NCI-H1105 (cell line): ENCODE data around the gene ACAD11.

Experiments
- DNase-seq: peaks from one replicate; lab custom pipeline; 2025; lab: John Stamatoyannopoulos, UW

Gene ACAD11

GRCh38 chr3:132550579-132551305, 108.9 kb downstream of the ACAD11 start:
- DNase-seq = no peak

DNA sequence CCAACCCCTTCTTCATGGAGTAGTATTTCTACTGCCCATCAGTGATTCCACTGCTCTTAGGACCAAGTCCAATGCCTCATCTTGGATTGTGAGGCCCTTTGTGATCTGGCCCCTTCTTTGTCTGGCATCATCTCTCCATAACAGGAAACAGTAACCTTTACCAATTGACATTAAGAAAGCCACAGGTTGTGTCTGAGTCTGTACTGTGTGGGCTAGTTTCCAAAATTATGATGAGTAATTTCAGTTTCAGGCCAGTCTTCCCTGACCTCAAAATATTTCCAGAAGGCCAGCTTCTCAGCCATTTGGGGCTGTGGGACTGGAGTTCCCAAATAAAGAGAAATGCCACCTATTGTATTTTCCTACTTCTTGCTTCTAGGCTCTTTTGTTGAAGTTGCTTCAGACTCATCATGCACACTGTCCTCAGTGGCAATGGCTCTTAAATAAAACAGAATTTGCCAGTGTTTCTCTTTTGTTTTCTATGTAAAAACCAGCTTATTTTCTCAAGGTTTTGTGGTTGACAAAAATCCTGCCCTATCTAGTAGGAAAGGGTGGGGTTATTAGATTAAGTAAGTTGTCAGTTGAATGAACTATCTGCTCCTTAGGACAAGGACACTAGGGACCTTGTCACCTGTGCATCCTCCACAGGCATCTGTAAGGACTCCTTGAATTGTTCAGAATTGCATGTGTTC, 109.6 kb downstream of the ACAD11 start:
- no peak for DNase-seq

- no peak for DNase-seq
Measured at GRCh38 chr3:132549169-132549568, 110.4 kb downstream of the ACAD11 start.

DNA sequence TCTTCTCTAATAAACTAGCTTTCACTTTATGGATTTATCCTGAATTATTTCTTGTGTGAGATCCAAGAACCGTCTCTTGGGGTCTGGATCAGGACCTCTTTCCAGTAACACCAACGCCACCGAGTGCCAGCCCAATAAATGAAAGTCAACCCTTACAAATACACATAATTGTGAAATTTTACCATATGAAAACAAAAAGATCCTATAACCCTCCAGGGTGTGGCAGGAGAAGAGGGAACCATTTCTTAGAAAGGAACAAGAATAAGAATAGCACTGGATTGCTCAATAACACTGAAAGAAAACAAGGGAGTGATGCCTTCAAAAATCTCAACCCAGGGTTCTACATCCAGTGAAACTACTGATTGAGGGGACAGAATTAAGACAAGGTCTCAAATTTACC, 114.1 kb downstream of the ACAD11 start:
- no peak for DNase-seq

DNA sequence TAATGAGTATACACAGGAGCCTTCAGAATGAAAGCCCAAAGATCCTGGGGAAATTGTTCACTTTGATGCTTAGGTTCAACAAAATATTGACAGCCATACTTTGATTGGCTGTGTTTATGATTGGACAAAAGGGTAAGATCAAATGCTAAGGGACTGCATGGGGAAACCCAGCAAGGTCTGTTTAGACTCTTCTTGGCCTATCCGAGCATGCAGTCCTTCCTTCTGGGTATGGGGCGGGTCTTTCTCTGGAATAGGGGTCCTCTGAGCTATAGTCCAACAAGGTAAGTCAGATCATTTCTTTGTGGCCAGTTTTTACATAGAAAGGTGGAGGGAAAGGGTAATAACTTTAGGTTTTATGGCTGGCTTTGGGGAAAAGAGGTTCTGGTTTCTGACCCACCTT, 115.5 kb downstream of the ACAD11 start:
- DNase-seq = no peak

DNA sequence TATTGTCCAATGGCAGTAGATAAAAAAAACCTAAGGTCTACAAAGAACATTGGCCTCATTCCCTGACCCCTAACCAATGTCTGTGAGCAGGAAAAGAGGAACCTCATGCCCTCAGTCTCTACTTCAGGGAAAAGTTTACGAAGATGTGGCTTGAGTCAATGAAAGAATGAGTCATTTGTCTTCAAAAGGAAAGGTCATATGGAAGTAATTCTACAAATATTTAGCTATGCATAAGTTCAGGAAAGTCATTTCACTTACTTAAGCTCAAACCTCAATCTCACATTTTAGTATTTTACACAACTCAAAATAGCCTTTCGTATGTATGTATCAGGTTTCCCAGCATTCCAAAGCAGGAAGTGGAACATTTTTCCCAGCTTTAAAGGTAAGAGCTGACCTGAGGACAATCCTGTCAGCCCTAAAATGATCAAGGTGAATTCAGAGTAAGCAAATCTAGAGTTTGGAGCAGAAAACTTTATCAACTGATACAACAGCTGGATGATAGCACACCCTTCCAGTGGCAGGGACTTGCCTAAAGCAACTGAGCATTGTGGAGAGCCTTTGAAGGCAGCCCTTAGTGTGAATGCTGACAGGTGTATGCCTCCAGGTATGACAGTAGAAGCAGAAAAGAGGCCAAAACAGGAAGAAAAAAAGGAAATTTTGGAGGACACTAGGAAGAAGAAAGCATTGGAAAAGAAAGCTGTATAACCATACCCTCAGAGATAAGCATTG, 116.4 kb downstream of the ACAD11 start:
- DNase-seq = no peak

DNA sequence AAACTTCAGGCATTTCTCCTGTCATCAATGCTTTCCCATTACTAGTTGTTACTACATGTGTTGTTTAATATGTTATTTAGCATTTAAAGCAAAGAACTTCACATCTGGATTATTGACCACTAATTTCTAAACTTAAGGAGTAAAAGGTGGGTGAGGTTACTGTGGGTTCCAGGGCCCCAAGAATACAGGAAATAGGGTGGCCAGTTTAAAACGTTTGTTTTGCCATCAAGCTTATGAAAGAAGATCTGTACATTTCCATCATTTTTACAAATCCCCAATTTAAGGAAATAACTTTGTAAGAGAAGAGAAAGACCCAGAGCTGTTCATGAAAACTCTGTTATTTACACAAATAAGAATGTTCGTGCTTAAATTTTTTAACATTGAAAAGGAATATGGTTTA, 117.0 kb downstream of the ACAD11 start:
- DNase-seq = no peak

- no peak for DNase-seq
Measured at GRCh38 chr3:132539681-132540080, 119.9 kb downstream of the ACAD11 start.

GRCh38 chr3:132538072-132538471, 121.5 kb downstream of the ACAD11 start:
- DNase-seq = no peak

- DNase-seq = no peak
Measured at GRCh38 chr3:132537297-132537696, 122.3 kb downstream of the ACAD11 start.

- DNase-seq = no peak
Measured at GRCh38 chr3:132536442-132537153, 123.0 kb downstream of the ACAD11 start.

DNA sequence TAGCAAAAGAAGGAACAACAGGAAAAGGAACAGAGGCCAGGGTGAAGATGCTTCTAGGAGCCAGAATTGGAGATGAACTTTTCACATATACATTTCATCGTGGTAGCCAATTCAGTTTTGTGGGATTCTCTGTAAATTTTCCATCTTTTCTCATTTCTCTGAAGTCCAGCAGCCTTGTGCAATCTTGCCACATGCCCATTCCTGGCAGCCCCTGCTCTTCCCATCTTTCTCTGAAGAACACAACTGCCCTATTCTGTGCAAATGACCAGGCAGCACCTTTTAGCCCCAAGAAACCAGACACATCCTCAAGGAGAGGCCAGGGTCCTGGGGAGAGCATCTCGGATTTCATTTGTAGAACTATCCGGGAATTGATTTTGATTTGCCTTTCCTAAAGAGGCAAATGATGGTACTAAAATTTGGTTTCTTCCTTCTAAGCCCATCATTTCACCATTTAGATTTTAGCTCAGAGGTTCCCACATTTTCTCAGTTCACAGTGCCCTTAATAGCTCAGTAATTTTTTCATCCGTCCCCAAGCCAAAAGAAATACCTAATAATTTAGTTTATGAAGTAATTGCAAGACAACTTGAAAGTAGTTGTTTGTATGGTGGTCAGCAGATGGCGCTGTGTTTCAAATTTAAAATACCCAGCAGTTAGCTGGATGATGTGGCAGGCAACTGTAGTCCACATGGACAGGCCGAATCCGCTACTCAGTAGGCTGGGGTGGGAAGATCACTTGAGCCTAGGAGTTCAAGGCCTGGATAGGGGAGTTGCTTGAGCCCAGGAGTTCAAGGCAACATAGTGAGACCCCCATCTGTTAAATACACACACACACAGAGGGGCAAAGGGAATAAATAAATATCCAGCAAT, 123.8 kb downstream of the ACAD11 start:
- peak; percentile 60 for DNase-seq

GRCh38 chr3:132530624-132531023, 129.0 kb downstream of the ACAD11 start:
- no peak for DNase-seq

GRCh38 chr3:132522353-132522752, 137.3 kb downstream of the ACAD11 start:
- no peak for DNase-seq

DNA sequence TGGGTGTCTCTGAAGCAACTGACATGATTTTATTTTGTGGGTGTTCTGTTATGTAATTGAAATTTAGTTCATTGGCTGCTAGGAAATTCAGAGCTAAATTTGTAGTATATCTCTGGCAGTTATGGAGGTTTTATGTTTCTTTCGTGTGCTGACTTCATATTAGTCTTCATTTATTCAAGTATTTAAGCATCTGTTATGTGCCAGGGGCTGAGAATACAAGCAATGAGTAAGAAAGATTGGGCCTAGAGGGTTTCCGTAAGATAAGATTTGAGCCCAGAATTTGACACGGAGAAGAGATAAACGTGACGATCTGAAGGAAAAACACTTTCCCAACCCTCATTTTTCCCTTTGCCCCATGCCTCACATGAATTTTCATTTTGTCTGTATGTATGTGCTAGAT, 137.7 kb downstream of the ACAD11 start:
- DNase-seq = no peak

DNA sequence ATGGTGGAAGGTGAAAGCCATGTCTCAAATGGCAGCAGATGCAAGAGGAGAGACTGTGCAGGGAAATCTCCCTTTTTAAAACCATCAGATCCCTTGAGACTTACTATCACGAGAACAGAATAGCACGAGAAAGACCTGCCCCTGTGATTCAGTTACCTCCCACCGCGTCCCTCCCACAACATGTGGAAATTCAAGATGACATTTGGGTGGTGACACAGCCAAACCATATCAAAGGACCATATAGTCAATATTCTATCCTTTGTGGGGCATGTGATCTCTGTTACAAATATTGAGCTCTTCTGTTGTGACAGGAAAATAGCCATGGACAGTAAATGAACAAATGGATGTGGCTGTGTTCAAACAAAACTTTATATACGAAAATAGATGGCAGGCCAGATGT, 139.7 kb downstream of the ACAD11 start:
- DNase-seq = no peak

GRCh38 chr3:132517311-132517710, 142.3 kb downstream of the ACAD11 start:
- no peak for DNase-seq

- DNase-seq = no peak
Measured at GRCh38 chr3:132513057-132513456, 146.6 kb downstream of the ACAD11 start.

- no peak for DNase-seq
Measured at GRCh38 chr3:132509506-132509905, 150.1 kb downstream of the ACAD11 start.

DNA sequence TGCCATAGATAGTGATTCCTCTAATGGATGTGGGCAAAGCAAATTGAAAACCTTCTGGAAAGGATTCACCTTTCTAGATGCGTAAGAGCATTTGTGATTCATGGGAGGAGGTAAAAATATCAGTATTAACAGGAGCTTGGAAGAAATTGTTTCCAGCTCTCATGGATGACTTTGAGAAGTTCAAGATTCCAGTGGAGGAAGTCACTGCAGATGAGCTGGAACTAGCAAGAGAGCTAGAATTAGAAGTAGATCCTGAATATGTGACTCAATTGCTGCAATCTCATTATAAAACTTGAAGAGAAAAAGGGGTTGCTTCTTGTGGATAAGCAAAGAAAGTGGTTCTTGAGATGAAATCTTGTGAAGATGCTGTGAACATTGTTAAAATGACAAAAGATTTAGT, 150.5 kb downstream of the ACAD11 start:
- no peak for DNase-seq
